H9 (cell line): ENCODE measurements around the gene RFPL3. TPM values are rescaled to one million over a fixed set of nuclear protein-coding genes. Genes with fewer than 3 reads are reported as not detected.

Experiments
- DNase-seq: peaks from one replicate; pipeline ENCODE4 v3.0.0-alpha.2; 2017
- H2AFZ ChIP-seq: one replicate; pipeline ENCODE4 v1.6.1; 2013; ENCODE audit warnings: mild to moderate bottlenecking, low read length, control low read depth, moderate library complexity
- H2AK5ac ChIP-seq: 2 replicates; pipeline ENCODE4 v1.6.1; 2013; ENCODE audit warnings: low read length, control low read depth, mixed read lengths; ENCODE audit not compliant: insufficient read length
- H2BK120ac ChIP-seq: one replicate; pipeline ENCODE4 v1.6.1; 2013; ENCODE audit warnings: low read depth, mild to moderate bottlenecking, low read length, control low read depth, inconsistent platforms; ENCODE audit not compliant: poor library complexity, severe bottlenecking
- H2BK12ac ChIP-seq: 2 replicates; pipeline ENCODE4 v1.6.1; 2013; ENCODE audit warnings: low read length, control low read depth, mixed read lengths, low read depth; ENCODE audit not compliant: insufficient read length
- H2BK15ac ChIP-seq: 2 replicates; pipeline ENCODE4 v1.6.1; 2013; ENCODE audit warnings: low read depth, low read length, control low read depth
- H2BK20ac ChIP-seq: one replicate; pipeline ENCODE4 v1.6.1; 2013; ENCODE audit warnings: low read depth, mild to moderate bottlenecking, low read length, control low read depth, inconsistent platforms; ENCODE audit not compliant: poor library complexity, severe bottlenecking
- H2BK5ac ChIP-seq: 2 replicates; pipeline ENCODE4 v1.6.1; 2013; ENCODE audit warnings: low read length, control low read depth, mixed read lengths; ENCODE audit not compliant: insufficient read length
- H3K14ac ChIP-seq: 2 replicates; pipeline ENCODE4 v1.6.1; 2013; ENCODE audit warnings: low read length, control low read depth; ENCODE audit not compliant: insufficient read depth
- H3K18ac ChIP-seq: 2 replicates; pipeline ENCODE4 v1.6.1; 2013; ENCODE audit warnings: low read depth, mild to moderate bottlenecking, mixed read lengths, low read length, control low read depth; ENCODE audit not compliant: insufficient read length
- H3K23ac ChIP-seq: 2 replicates; pipeline ENCODE4 v1.6.1; 2013; ENCODE audit warnings: low read length, control low read depth, mixed read lengths, low read depth; ENCODE audit not compliant: insufficient read length
- H3K23me2 ChIP-seq: 2 replicates; pipeline ENCODE4 v1.6.1; 2013; ENCODE audit warnings: low read depth, mild to moderate bottlenecking, mixed read lengths, low read length, control low read depth; ENCODE audit not compliant: insufficient read length, poor library complexity, severe bottlenecking
- H3K27ac ChIP-seq: 2 replicates; pipeline ENCODE4 v1.5.1; 2013; ENCODE audit warnings: low read length, control low read depth, mixed read lengths, low read depth; ENCODE audit not compliant: insufficient read length
- H3K27me3 ChIP-seq: 2 replicates; pipeline ENCODE4 v1.6.1; 2013; ENCODE audit warnings: low read length, control low read depth, inconsistent platforms; ENCODE audit not compliant: insufficient read depth
- H3K4ac ChIP-seq: 2 replicates; pipeline ENCODE4 v1.6.1; 2013; ENCODE audit warnings: low read depth, mild to moderate bottlenecking, control low read depth, inconsistent platforms, low read length, moderate library complexity
- H3K4me1 ChIP-seq: 2 replicates; pipeline ENCODE4 v1.6.1; 2013; ENCODE audit warnings: low read length, control low read depth, inconsistent platforms; ENCODE audit not compliant: insufficient read depth
- H3K4me2 ChIP-seq: 2 replicates; pipeline ENCODE4 v1.6.1; 2013; ENCODE audit warnings: low read length, control low read depth, mixed read lengths; ENCODE audit not compliant: insufficient read length, insufficient read depth
- H3K56ac ChIP-seq: 2 replicates; pipeline ENCODE4 v1.6.1; 2013; ENCODE audit warnings: low read depth, mild to moderate bottlenecking, mixed read lengths, low read length, control low read depth; ENCODE audit not compliant: insufficient read length
- H3K79me1 ChIP-seq: 2 replicates; pipeline ENCODE4 v1.6.1; 2013; ENCODE audit warnings: low read depth, mild to moderate bottlenecking, moderate library complexity, low read length, control low read depth, inconsistent platforms; ENCODE audit not compliant: insufficient read depth, poor library complexity, severe bottlenecking
- H3K79me2 ChIP-seq: 2 replicates; pipeline ENCODE4 v1.6.1; 2013; ENCODE audit warnings: low read length, control low read depth, inconsistent platforms; ENCODE audit not compliant: insufficient read depth
- H3K9ac ChIP-seq: 2 replicates; pipeline ENCODE4 v1.6.1; 2013; ENCODE audit warnings: low read length, control low read depth, mixed read lengths; ENCODE audit not compliant: insufficient read length; ENCODE audit errors: extremely low read depth
- H3K9me3 ChIP-seq: one replicate; pipeline ENCODE4 v1.6.1; 2013; ENCODE audit warnings: low read depth, low read length, inconsistent platforms; ENCODE audit not compliant: control insufficient read depth
- H3T11ph ChIP-seq: one replicate; pipeline ENCODE4 v1.6.1; 2013; ENCODE audit warnings: mild to moderate bottlenecking, low read length, control low read depth, inconsistent platforms
- H4K20me1 ChIP-seq: one replicate; pipeline ENCODE4 v1.6.1; 2013; ENCODE audit not compliant: control insufficient read depth, insufficient read length, insufficient read depth
- H4K5ac ChIP-seq: 2 replicates; pipeline ENCODE4 v1.6.1; 2013; ENCODE audit warnings: low read depth, mild to moderate bottlenecking, mixed read lengths, low read length, control low read depth; ENCODE audit not compliant: insufficient read length
- H4K8ac ChIP-seq: replicated peaks from 2 replicates; pipeline ENCODE4 v1.6.1; 2013; ENCODE audit warnings: low read length, control low read depth, mixed read lengths, low read depth; ENCODE audit not compliant: insufficient read length
- H4K91ac ChIP-seq: 2 replicates; pipeline ENCODE4 v1.6.1; 2013; ENCODE audit warnings: low read depth, mild to moderate bottlenecking, moderate library complexity, mixed read lengths, low read length, control low read depth; ENCODE audit not compliant: insufficient read length
- H3K27ac Mint-ChIP-seq, 3 experiments: 2 replicates in 2 of 3; 3 replicates in 1 of 3; pipeline ENCODE4 v1.8.0; 2020 to 2021; ENCODE audit warnings: mixed read lengths in 3 of 3, mild to moderate bottlenecking in 1 of 3, moderate library complexity in 1 of 3
- H3K27me3 Mint-ChIP-seq: 2 replicates; pipeline ENCODE4 v1.8.0; 2021; ENCODE audit warnings: low read depth, mild to moderate bottlenecking, moderate library complexity, mixed read lengths
- H3K36me3 Mint-ChIP-seq, 3 experiments: 2 replicates in 2 of 3; 3 replicates in 1 of 3; pipeline ENCODE4 v1.8.0; 2020 to 2021; ENCODE audit warnings: low read depth in 3 of 3, mixed read lengths in 3 of 3; ENCODE audit not compliant: insufficient read depth in 1 of 3
- H3K4me1 Mint-ChIP-seq, 2 experiments: 2 replicates each; pipeline ENCODE4 v1.8.0; 2020; ENCODE audit warnings: mixed read lengths in 2 of 2
- H3K4me3 Mint-ChIP-seq, 2 experiments: 2 replicates in 1 of 2; 3 replicates in 1 of 2; pipeline ENCODE4 v1.8.0; 2020 to 2021; ENCODE audit warnings: mild to moderate bottlenecking in 2 of 2, mixed read lengths in 2 of 2, moderate library complexity in 1 of 2
- H3K9me3 Mint-ChIP-seq, 2 experiments: 2 replicates in 1 of 2; 3 replicates in 1 of 2; pipeline ENCODE4 v1.8.0; 2020; ENCODE audit warnings: mild to moderate bottlenecking in 2 of 2, mixed read lengths in 2 of 2, moderate library complexity in 1 of 2
- WGBS: extraction: QIAGEN DNeasy Blood & Tissue Kit; methylation state at CpG from one replicate; pipeline ENCODE4 v1.1.7; 2013; ENCODE audit warnings: missing lambda C conversion rate, low lambda C conversion rate, mixed read lengths; ENCODE audit not compliant: insufficient read length; ENCODE audit errors: extremely low coverage; 5-methylcytosine and 5-hydroxymethylcytosine counted together
- total RNA-seq: library from RNA; stranded (reverse); gene quantifications from 2 replicates; pipeline ENCODE4 v1.2.1, GENCODE V29; 2021
- TF ChIP-seq, protein P1 (sequence below): fragments of 200-600 bp; sonication (generic); conservative IDR thresholded peaks from 3 replicates; pipeline ENCODE4 v1.8.0; 2021; ENCODE audit warnings: antibody characterized with exemption, mild to moderate bottlenecking

RFPL3 gene
- total RNA-seq, 1 experiment from 2014 or later: not detected

- H3K4ac ChIP-seq: no peak overlapping the region
- H2BK120ac ChIP-seq: no peak overlapping the region
- H2BK12ac ChIP-seq: no peak overlapping the region
- H3K56ac ChIP-seq: no peak overlapping the region
- no peak overlapping the region for H2BK5ac ChIP-seq
- no peak overlapping the region for H3T11ph ChIP-seq
- H4K91ac ChIP-seq: no peak overlapping the region
- no peak overlapping the region for H3K23ac ChIP-seq
- no peaks in the 10 kb centered on the region for H3K27me3 ChIP-seq
- Mint-ChIP-seq H3K9me3 (peaks cover 2 to 4% of the 10 kb centered on the region in 2 experiments; a peak in 4 of 5 replicates), H3K4me1 (peaks cover 26 to 39% of the 10 kb centered on the region in 2 experiments), H3K27me3 (peaks cover 31% of the 10 kb centered on the region), H3K36me3 (peaks cover 0 to 6% (median 5%) of the 10 kb centered on the region in 3 experiments; a peak in 4 of 7 replicates), H3K4me3 (no peak overlapping the region), H3K27ac (peak overlapping the region in 2 of 3 experiments; percentile 4 to 15; a peak in 1 of 7 replicates)
- no peaks in the 10 kb centered on the region for H4K20me1 ChIP-seq
- H3K4me1 ChIP-seq: no peaks in the 10 kb centered on the region
- H3K23me2 ChIP-seq: no peaks in the 10 kb centered on the region
- no peak overlapping the region for H2AFZ ChIP-seq
- H3K79me2 ChIP-seq: no peaks in the 10 kb centered on the region
- H3K9ac ChIP-seq: no peak overlapping the region
- H3K14ac ChIP-seq: no peak overlapping the region; the same call in 1 of the 2 replicates
- H2BK15ac ChIP-seq: no peak overlapping the region
- WGBS: no CpG with 5 or more reads among the region's 15 CpGs
- TF ChIP-seq, protein P1, sequence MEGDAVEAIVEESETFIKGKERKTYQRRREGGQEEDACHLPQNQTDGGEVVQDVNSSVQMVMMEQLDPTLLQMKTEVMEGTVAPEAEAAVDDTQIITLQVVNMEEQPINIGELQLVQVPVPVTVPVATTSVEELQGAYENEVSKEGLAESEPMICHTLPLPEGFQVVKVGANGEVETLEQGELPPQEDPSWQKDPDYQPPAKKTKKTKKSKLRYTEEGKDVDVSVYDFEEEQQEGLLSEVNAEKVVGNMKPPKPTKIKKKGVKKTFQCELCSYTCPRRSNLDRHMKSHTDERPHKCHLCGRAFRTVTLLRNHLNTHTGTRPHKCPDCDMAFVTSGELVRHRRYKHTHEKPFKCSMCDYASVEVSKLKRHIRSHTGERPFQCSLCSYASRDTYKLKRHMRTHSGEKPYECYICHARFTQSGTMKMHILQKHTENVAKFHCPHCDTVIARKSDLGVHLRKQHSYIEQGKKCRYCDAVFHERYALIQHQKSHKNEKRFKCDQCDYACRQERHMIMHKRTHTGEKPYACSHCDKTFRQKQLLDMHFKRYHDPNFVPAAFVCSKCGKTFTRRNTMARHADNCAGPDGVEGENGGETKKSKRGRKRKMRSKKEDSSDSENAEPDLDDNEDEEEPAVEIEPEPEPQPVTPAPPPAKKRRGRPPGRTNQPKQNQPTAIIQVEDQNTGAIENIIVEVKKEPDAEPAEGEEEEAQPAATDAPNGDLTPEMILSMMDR: no peak
- no peak overlapping the region for H2BK20ac ChIP-seq
- no peak overlapping the region for H4K8ac ChIP-seq
- no peak overlapping the region for H4K5ac ChIP-seq
- H3K18ac ChIP-seq: no peak overlapping the region
- H3K79me1 ChIP-seq: no peaks in the 10 kb centered on the region
- H2AK5ac ChIP-seq: no peak overlapping the region
- DNase-seq: peak; percentile 22
- no peak overlapping the region for H3K27ac ChIP-seq
- no peak overlapping the region for H3K4me2 ChIP-seq
- H3K9me3 ChIP-seq: no peaks in the 10 kb centered on the region
Observed at GRCh38 chr22:32331918-32332725, 25.5 kb upstream of the RFPL3 start.
